ENCODE data around the gene RARB.

RARB gene

GRCh38 chr3:25554376-25554775 is 126.3 kb downstream of the RARB start:
- no peak for DNase-seq (ENCODE audit: low spot score)

GRCh38 chr3:25555695-25556437 is 127.8 kb downstream of the RARB start:
- DNase-seq (ENCODE audit: low spot score), result no peak

- no peak for DNase-seq (ENCODE audit: low spot score)
Observed at GRCh38 chr3:25556447-25556846, 128.4 kb downstream of the RARB start.

GRCh38 chr3:25557694-25558093 is 129.6 kb downstream of the RARB start:
- DNase-seq (ENCODE audit: low spot score), result no peak

GRCh38 chr3:25558121-25558520 is 130.1 kb downstream of the RARB start:
- DNase-seq (ENCODE audit: low spot score), result no peak

- DNase-seq (ENCODE audit: low spot score), result no peak
Observed at GRCh38 chr3:25558796-25559195, 130.7 kb downstream of the RARB start.

GRCh38 chr3:25563601-25564000 is 135.5 kb downstream of the RARB start:
- DNase-seq (ENCODE audit: low spot score), result no peak

GRCh38 chr3:25564075-25564474 is 136.0 kb downstream of the RARB start:
- DNase-seq (ENCODE audit: low spot score), result no peak

GRCh38 chr3:25565807-25566206 is 137.7 kb downstream of the RARB start:
- no peak for DNase-seq (ENCODE audit: low spot score)

GRCh38 chr3:25566358-25566920 is 138.4 kb downstream of the RARB start:
- DNase-seq (ENCODE audit: low spot score), result no peak

- DNase-seq (ENCODE audit: low spot score), result no peak
Observed at GRCh38 chr3:25567388-25567787, 139.3 kb downstream of the RARB start.

- DNase-seq (ENCODE audit: low spot score), result no peak
Observed at GRCh38 chr3:25567806-25568524, 139.9 kb downstream of the RARB start.

- no peak for DNase-seq (ENCODE audit: low spot score)
Observed at GRCh38 chr3:25568525-25569078, 140.5 kb downstream of the RARB start.

- DNase-seq (ENCODE audit: low spot score), result no peak
Observed at GRCh38 chr3:25571285-25571684, 143.2 kb downstream of the RARB start.

- DNase-seq (ENCODE audit: low spot score), result no peak
Observed at GRCh38 chr3:25572336-25572735, 144.3 kb downstream of the RARB start.

GRCh38 chr3:25572919-25573385 is 144.9 kb downstream of the RARB start:
- no peak for DNase-seq (ENCODE audit: low spot score)

- DNase-seq (ENCODE audit: low spot score), result no peak
Observed at GRCh38 chr3:25573386-25574171, 145.5 kb downstream of the RARB start.

- no peak for DNase-seq (ENCODE audit: low spot score)
Observed at GRCh38 chr3:25574172-25574765, 146.2 kb downstream of the RARB start.

GRCh38 chr3:25575001-25575400 is 146.9 kb downstream of the RARB start:
- no peak for DNase-seq (ENCODE audit: low spot score)

GRCh38 chr3:25576146-25576545 is 148.1 kb downstream of the RARB start:
- no peak for DNase-seq (ENCODE audit: low spot score)

- no peak for DNase-seq (ENCODE audit: low spot score)
Observed at GRCh38 chr3:25576831-25577454, 148.9 kb downstream of the RARB start.

All from RKO (cell line).